ENCODE data around the gene EED. TPM values are rescaled to one million over a fixed set of nuclear protein-coding genes. Genes with fewer than 3 reads are reported as not detected.

The EED gene
- total RNA-seq, 2 experiments from 2014 or later = 90.3 to 127 TPM

DNA sequence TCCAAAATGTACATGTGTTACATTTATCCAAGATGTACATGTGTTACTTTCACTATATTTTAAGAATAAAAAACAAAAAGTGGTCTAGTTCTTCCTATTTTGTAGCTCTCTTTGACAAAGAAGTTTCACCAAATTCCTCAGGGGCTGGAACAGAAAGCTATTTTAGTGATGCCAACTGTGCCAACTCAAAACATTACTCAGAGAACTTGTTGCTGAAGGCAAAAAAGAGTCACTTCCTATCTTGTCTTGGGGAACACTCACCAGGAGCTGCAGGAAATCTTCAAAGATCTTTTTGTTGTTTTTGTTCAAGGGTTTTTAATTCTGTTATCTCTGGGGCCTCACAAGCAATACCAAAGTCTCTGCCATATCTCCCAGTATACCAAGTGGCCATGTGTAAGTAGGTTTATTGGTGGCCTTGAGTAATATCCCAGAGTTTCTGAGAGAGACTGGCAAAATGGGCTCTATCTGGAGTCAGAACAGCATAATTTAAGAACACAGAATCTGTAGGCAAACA lies 13.6 kb upstream of the EED start:
- ChIA-PET POLR2A (interaction anchor here (0.6 to 1.8 kb wide), 9 partner anchors 11 to 603 kb away, joined by 3 to 13 read pairs (median 4); partner anchors contain the start of gene EED), CTCF (interaction anchor here (0.6 to 4.4 kb wide), 13 partner anchors 9 to 190 kb away, joined by 3 to 32 read pairs (median 4); partner anchors contain the start of gene EED)
- Mint-ChIP-seq H3K27me3 (no peaks in the 10 kb centered on the region), H3K27ac (peak overlapping the region; percentile 86), H3K4me1 (peaks cover 65% of the 10 kb centered on the region), H3K36me3 (ENCODE audit: low read depth) (no peaks in the 10 kb centered on the region), H3K4me3 (peak overlapping the region; percentile 20), H3K9me3 (ENCODE audit: low read depth) (no peaks in the 10 kb centered on the region)
- intact Hi-C loops (cut with DNase I, micrococcal nuclease) = loop anchor here (1.0 kb wide), 2 partner anchors 13 to 14 kb away; partner anchors contain the start of gene EED (in 1 of the 2)
- ATAC-seq = peak; percentile 28
- no peak for DNase-seq

GRCh38 chr11:86232556-86232955 lies 12.0 kb upstream of the EED start:
- ChIA-PET POLR2A (no interaction called here), CTCF (interaction anchor here (0.5 to 4.4 kb wide), 5 partner anchors 9 to 191 kb away, joined by 3 to 32 read pairs (median 5); no protein-coding TSS in a partner anchor)
- Mint-ChIP-seq H3K27me3 (no peaks in the 10 kb centered on the region), H3K9me3 (ENCODE audit: low read depth) (no peaks in the 10 kb centered on the region), H3K36me3 (ENCODE audit: low read depth) (no peaks in the 10 kb centered on the region), H3K4me1 (peaks cover 54% of the 10 kb centered on the region), H3K4me3 (no peak overlapping the region), H3K27ac (peak overlapping the region; percentile 24)
- intact Hi-C loops (cut with DNase I, micrococcal nuclease) = no loop called here
- ATAC-seq (no peak), DNase-seq (no peak)

- intact Hi-C loops (cut with DNase I, micrococcal nuclease) = no loop called here
- H3K36me3 Mint-ChIP-seq (ENCODE audit: low read depth) = no peaks in the 10 kb centered on the region
- ATAC-seq (no peak), DNase-seq (no peak)
- no peak overlapping the region for H3K27ac Mint-ChIP-seq
- ChIA-PET CTCF (interaction anchor here (0.6 kb wide), 1 partner anchor 53 kb away, joined by 3 read pairs; no protein-coding TSS in a partner anchor), POLR2A (no interaction called here)
- H3K9me3 Mint-ChIP-seq (ENCODE audit: low read depth) = no peaks in the 10 kb centered on the region
- H3K27me3 Mint-ChIP-seq = no peaks in the 10 kb centered on the region
- H3K4me1 Mint-ChIP-seq = peaks cover 34% of the 10 kb centered on the region
- no peak overlapping the region for H3K4me3 Mint-ChIP-seq
Measured at GRCh38 chr11:86234831-86235461, 9.6 kb upstream of the EED start.

- CTCF ChIA-PET = no interaction called here
- Mint-ChIP-seq H3K4me3 (no peak overlapping the region), H3K36me3 (ENCODE audit: low read depth) (no peaks in the 10 kb centered on the region), H3K9me3 (ENCODE audit: low read depth) (no peaks in the 10 kb centered on the region), H3K4me1 (peaks cover 26% of the 10 kb centered on the region), H3K27me3 (peaks cover 3% of the 10 kb centered on the region), H3K27ac (no peak overlapping the region)
- DNase-seq (no peak), ATAC-seq (no peak)
- POLR2A ChIA-PET = interaction anchor here (0.5 kb wide), 1 partner anchor 319 kb away, joined by 3 read pairs; no protein-coding TSS in a partner anchor
- intact Hi-C loops (cut with DNase I, micrococcal nuclease) = no loop called here
Measured at GRCh38 chr11:86237267-86237804, 7.2 kb upstream of the EED start.

GRCh38 chr11:86240164-86240563 lies 4.4 kb upstream of the EED start:
- Mint-ChIP-seq H3K9me3 (ENCODE audit: low read depth) (no peaks in the 10 kb centered on the region), H3K4me1 (peaks cover 19% of the 10 kb centered on the region), H3K27me3 (peaks cover 3% of the 10 kb centered on the region), H3K36me3 (ENCODE audit: low read depth) (no peaks in the 10 kb centered on the region), H3K4me3 (no peak overlapping the region), H3K27ac (peak overlapping the region; percentile 17)
- POLR2A ChIA-PET = no interaction called here
- CTCF ChIA-PET = interaction anchor here (0.7 kb wide), 1 partner anchor 199 kb away, joined by 3 read pairs; no protein-coding TSS in a partner anchor
- ATAC-seq = no peak
- intact Hi-C loops (cut with DNase I, micrococcal nuclease) = loop anchor here (5.0 to 10.0 kb wide), 3 partner anchors 575 to 797 kb away; partner anchors contain the start of genes CREBZF (in 1 of the 2), TMEM126A (in 1 of the 2) and TMEM135 (in 1 of the 2)
- DNase-seq = no peak

- Mint-ChIP-seq H3K27me3 (peaks cover 3% of the 10 kb centered on the region), H3K4me3 (no peak overlapping the region), H3K27ac (peak overlapping the region; percentile 7), H3K9me3 (ENCODE audit: low read depth) (no peaks in the 10 kb centered on the region), H3K4me1 (peaks cover 19% of the 10 kb centered on the region), H3K36me3 (ENCODE audit: low read depth) (peaks cover 2% of the 10 kb centered on the region)
- POLR2A ChIA-PET = interaction anchor here (0.5 to 0.6 kb wide), 2 partner anchors 11 to 45 kb away, joined by 3 to 5 read pairs; no protein-coding TSS in a partner anchor
- intact Hi-C loops (cut with DNase I, micrococcal nuclease) = loop anchor here (2.0 to 10.0 kb wide), 4 partner anchors 27 to 795 kb away; partner anchors contain the start of genes CREBZF (in 1 of the 2), TMEM126A (in 1 of the 2) and TMEM135 (in 1 of the 2)
- ATAC-seq (no peak), DNase-seq (no peak)
- CTCF ChIA-PET = interaction anchor here (0.9 to 2.2 kb wide), 10 partner anchors 11 to 201 kb away, joined by 3 to 10 read pairs (median 3); no protein-coding TSS in a partner anchor
Measured at GRCh38 chr11:86241956-86242535, 2.5 kb upstream of the EED start.

DNA sequence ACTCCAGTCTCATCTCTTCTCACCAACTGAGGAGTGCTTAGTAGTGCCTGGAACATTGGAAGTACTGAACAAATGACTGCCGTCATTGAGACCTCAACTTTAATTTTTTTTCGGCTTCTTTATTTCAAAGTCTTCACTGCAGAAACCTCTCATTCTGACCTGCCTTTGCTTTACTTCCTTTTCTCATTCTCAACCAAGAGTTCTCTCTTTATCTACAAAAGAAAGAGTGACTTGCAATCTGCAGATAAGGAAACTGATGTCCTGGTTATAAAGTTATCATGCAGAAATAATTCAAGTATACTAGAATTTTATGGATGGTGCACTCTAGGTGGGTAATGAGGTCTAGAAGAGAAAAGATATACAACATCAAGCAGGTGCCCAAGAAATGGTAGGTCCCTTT lies 1.2 kb upstream of the EED start:
- no peak overlapping the region for H3K4me3 Mint-ChIP-seq
- intact Hi-C loops (cut with DNase I, micrococcal nuclease) = loop anchor here (2.0 to 10.0 kb wide), 4 partner anchors 29 to 794 kb away; partner anchors contain the start of genes CREBZF (in 1 of the 2), TMEM126A (in 1 of the 2) and TMEM135 (in 1 of the 2)
- peaks cover 32% of the 10 kb centered on the region for H3K4me1 Mint-ChIP-seq
- no peak for DNase-seq
- H3K27ac Mint-ChIP-seq = no peak overlapping the region
- ATAC-seq = no peak
- POLR2A ChIA-PET = no interaction called here
- H3K9me3 Mint-ChIP-seq (ENCODE audit: low read depth) = no peaks in the 10 kb centered on the region
- peaks cover 3% of the 10 kb centered on the region for H3K27me3 Mint-ChIP-seq
- peaks cover 14% of the 10 kb centered on the region for H3K36me3 Mint-ChIP-seq (ENCODE audit: low read depth)
- CTCF ChIA-PET = interaction anchor here (1.2 to 1.4 kb wide), 2 partner anchors 27 to 50 kb away, joined by 3 to 5 read pairs; no protein-coding TSS in a partner anchor

- peak; percentile 92 for DNase-seq
- Mint-ChIP-seq H3K27ac (no peak overlapping the region), H3K36me3 (ENCODE audit: low read depth) (peaks cover 21% of the 10 kb centered on the region), H3K4me3 (no peak overlapping the region), H3K9me3 (ENCODE audit: low read depth) (no peaks in the 10 kb centered on the region), H3K27me3 (peaks cover 3% of the 10 kb centered on the region), H3K4me1 (peaks cover 36% of the 10 kb centered on the region)
- CTCF ChIA-PET = interaction anchor here (0.8 to 3.5 kb wide), 3 partner anchors 14 to 49 kb away, joined by 4 to 20 read pairs (median 5); no protein-coding TSS in a partner anchor
- peak; percentile 64 for ATAC-seq
- POLR2A ChIA-PET = interaction anchor here (1.4 to 1.6 kb wide), 3 partner anchors 13 to 43 kb away, joined by 3 to 5 read pairs (median 4); no protein-coding TSS in a partner anchor
- intact Hi-C loops (cut with DNase I, micrococcal nuclease) = loop anchor here (1.0 to 10.0 kb wide), 7 partner anchors 13 to 793 kb away; partner anchors contain the start of genes PICALM (in 2 of the 2), CREBZF (in 1 of the 2), TMEM126A (in 1 of the 2) and TMEM135 (in 1 of the 2)
Measured at GRCh38 chr11:86244063-86244521, 461 bp upstream of the EED start.

DNA sequence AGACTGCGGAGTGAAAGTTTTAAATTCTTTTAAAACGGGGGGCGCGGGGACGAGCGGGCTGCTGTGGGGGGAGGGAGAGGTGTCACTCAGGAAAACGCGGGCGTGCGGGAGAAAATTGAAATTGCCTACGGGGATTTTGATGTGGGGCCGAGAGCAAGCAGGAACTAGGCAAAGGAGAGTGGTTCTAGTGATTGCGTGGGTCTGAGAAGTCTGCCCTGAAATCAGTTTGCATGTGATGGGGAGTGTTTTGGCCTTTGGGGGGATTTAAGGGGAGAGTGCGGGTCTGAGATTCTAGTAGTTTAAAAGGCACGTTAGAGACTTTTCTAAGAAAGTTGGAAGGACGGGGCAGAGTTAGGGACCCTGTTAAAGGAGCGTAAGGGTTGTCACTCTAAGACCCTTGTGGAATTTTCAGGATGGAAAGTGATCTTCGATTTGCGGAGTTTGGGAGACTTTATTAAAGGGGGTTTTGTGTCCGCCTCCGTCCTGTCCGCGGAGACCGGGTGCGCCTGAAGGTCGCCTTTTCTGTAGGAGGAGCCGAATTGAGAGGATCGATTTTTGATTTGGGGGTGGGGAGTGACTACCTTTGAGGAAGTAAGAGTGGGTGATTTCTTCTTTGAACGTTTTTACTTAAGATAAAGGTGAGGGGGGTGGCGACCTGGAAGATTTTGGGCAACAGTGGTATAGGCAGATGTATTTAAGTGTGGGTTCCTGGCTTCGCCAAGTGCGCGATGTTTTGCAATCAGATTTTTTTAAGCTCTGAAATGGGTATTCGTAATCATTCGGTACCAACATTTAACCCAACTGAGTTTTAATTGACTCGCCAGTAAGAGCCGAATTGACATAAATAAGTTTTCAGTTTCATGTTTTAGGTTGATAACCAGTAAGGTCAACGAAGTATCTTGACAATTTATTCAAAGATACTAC lies 1.1 kb downstream of the EED start:
- intact Hi-C loops (cut with DNase I, micrococcal nuclease) = loop anchor here (1.0 to 10.0 kb wide), 12 partner anchors 14 to 617 kb away; partner anchors contain the start of genes TMEM126B (in 2 of the 2), CREBZF (in 1 of the 2) and HIKESHI (in 1 of the 2)
- ATAC-seq (peak; percentile 11), DNase-seq (peak; percentile 53)
- Mint-ChIP-seq H3K27ac (no peak overlapping the region), H3K27me3 (no peaks in the 10 kb centered on the region), H3K4me1 (peaks cover 42% of the 10 kb centered on the region), H3K9me3 (ENCODE audit: low read depth) (no peaks in the 10 kb centered on the region), H3K36me3 (ENCODE audit: low read depth) (peaks cover 34% of the 10 kb centered on the region), H3K4me3 (no peak overlapping the region)
- POLR2A ChIA-PET = interaction anchor here (0.6 to 1.8 kb wide), 10 partner anchors 14 to 546 kb away, joined by 3 to 7 read pairs (median 5); partner anchors contain the start of gene PICALM
- CTCF ChIA-PET = interaction anchor here (0.7 to 3.5 kb wide), 6 partner anchors 15 to 178 kb away, joined by 3 to 20 read pairs (median 3); no protein-coding TSS in a partner anchor

DNA sequence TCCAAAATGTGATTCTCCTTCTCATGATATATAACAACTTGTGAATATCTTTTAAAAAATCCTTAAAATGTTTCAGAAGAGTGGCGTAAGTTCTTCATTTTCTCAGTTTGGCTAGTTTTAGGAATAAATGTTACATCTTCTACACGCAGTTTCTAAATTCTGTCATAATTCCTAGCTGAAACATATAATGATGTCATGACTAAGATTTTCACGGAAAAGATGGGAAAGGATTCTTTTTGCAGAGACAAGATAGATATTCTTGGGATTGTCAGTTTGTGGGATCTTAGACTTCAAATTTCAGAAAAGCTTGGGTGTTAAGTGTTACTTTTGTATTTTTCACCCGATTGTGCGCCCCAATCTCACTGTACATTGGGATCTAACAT lies 1.7 kb downstream of the EED start:
- ATAC-seq = no peak
- H3K36me3 Mint-ChIP-seq (ENCODE audit: low read depth) = peaks cover 37% of the 10 kb centered on the region

More for the DNA sequence above, 1.7 kb downstream of the EED start:
- peaks cover 42% of the 10 kb centered on the region for H3K4me1 Mint-ChIP-seq
- no peak overlapping the region for H3K27ac Mint-ChIP-seq
- POLR2A ChIA-PET = interaction anchor here (1.3 to 1.8 kb wide), 3 partner anchors 14 to 52 kb away, joined by 3 to 7 read pairs (median 6); no protein-coding TSS in a partner anchor
- H3K9me3 Mint-ChIP-seq (ENCODE audit: low read depth) = no peaks in the 10 kb centered on the region
- H3K4me3 Mint-ChIP-seq = no peak overlapping the region
- H3K27me3 Mint-ChIP-seq = no peaks in the 10 kb centered on the region
- intact Hi-C loops (cut with DNase I, micrococcal nuclease) = loop anchor here in 1 of 2 experiments (10.0 kb wide), 1 partner anchor 581 kb away; the partner anchor contains the start of gene CREBZF
- DNase-seq = no peak
- CTCF ChIA-PET = interaction anchor here (0.7 to 3.5 kb wide), 8 partner anchors 16 to 178 kb away, joined by 3 to 20 read pairs (median 3); no protein-coding TSS in a partner anchor

All from activated CD4-positive, alpha-beta T cell treated with anti-CD3 and anti-CD28 coated beads for 36 hours (primary cell).